ENCODE measurements around the gene PAPPA2. TPM values are rescaled to one million over a fixed set of nuclear protein-coding genes. Genes with fewer than 3 reads are reported as not detected.

The PAPPA2 gene
- total and polyA plus RNA-seq, 12 donors, result 0.03 to 0.87 (median 0.10) TPM; not detected in 1

DNA sequence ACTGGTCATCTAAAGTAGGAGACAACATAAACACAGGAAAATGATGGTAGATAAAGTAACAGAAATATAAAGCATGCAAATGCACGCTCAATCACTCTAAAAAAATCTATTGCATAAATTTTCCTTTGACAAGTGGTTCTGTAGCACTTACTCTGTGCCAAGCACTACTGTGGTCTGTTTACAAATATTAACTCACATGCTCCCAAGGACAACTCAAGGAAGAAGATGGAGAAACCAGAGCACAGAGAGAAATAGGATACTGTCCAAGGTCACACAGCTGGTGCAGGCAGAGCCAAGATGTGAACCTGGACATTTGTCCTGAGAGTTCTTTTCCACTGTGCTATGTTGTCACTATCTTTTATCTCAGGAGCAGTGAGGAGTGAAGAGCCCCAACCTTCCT lies 105.2 kb downstream of the PAPPA2 start:
- H3K4me3 ChIP-seq, result no peak overlapping the region
- no peak for DNase-seq
- no peaks in the 10 kb centered on the region for H3K27me3 ChIP-seq
- intact Hi-C loops (cut with DNase I), result no loop called here
- peaks cover 5 to 17% of the 10 kb centered on the region in 2 donors for H3K4me1 ChIP-seq (replicated peaks in 1 of 2)
- no peak for TF ChIP-seq POLR2A (IDR thresholded peaks at IDR 0.05)
- TF ChIP-seq CTCF (IDR thresholded peaks at IDR 0.05), result no peak
- no peaks in the 10 kb centered on the region for H3K9me3 ChIP-seq (replicated peaks in 1 of 3)
- no peak overlapping the region for H3K27ac ChIP-seq
- WGBS, 4 donors, result 57 to 65% (median 63%) methylated on average over 1 of the region's 1 CpG
- H3K36me3 ChIP-seq (replicated peaks in 1 of 2), result no peaks in the 10 kb centered on the region

GRCh38 chr1:176574756-176575155 lies 111.8 kb downstream of the PAPPA2 start:
- TF ChIP-seq POLR2A (IDR thresholded peaks at IDR 0.05) (no peak), CTCF (IDR thresholded peaks at IDR 0.05) (no peak)
- H3K36me3 ChIP-seq (replicated peaks in 1 of 2), result no peaks in the 10 kb centered on the region
- 78 to 94% (median 87%) methylated on average over 2 of the region's 2 CpGs for WGBS, 4 donors
- no peak overlapping the region for H3K4me3 ChIP-seq
- no peaks in the 10 kb centered on the region for H3K4me1 ChIP-seq (replicated peaks in 1 of 2)
- H3K9me3 ChIP-seq (replicated peaks in 1 of 3), result no peaks in the 10 kb centered on the region
- intact Hi-C loops (cut with DNase I), result no loop called here
- H3K27ac ChIP-seq, result no peak overlapping the region
- H3K27me3 ChIP-seq, result no peaks in the 10 kb centered on the region
- DNase-seq, result no peak

DNA sequence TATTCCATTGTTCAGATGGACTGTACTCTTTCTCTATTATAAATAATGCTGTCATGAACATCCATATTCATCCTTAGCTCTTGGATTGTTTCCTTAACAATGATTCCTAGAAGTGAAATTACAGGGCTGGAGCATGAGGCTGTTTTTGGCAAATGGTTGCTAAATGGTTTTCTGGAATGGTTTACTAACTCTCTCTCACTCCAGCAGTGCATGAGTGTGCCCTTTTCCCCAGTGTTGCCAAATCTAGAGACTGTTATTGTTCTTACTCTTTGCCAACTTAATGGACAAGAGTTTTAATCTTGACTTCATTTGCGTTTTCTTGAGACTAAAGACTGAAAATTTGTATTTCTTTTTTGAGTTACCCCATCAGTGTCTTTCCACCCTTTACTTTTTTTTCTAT lies 113.0 kb downstream of the PAPPA2 start:
- H3K4me3 ChIP-seq, result no peak overlapping the region
- no peak overlapping the region for H3K27ac ChIP-seq
- H3K9me3 ChIP-seq (replicated peaks in 1 of 3), result no peaks in the 10 kb centered on the region
- no peaks in the 10 kb centered on the region for H3K27me3 ChIP-seq
- TF ChIP-seq CTCF (IDR thresholded peaks at IDR 0.05) (no peak), POLR2A (IDR thresholded peaks at IDR 0.05) (no peak)
- no peak for DNase-seq
- H3K4me1 ChIP-seq (replicated peaks in 1 of 2), result no peaks in the 10 kb centered on the region
- no peaks in the 10 kb centered on the region for H3K36me3 ChIP-seq (replicated peaks in 1 of 2)
- intact Hi-C loops (cut with DNase I), result no loop called here
- WGBS, 4 donors, result 50 to 73% (median 59%) methylated on average over 1 of the region's 1 CpG

DNA sequence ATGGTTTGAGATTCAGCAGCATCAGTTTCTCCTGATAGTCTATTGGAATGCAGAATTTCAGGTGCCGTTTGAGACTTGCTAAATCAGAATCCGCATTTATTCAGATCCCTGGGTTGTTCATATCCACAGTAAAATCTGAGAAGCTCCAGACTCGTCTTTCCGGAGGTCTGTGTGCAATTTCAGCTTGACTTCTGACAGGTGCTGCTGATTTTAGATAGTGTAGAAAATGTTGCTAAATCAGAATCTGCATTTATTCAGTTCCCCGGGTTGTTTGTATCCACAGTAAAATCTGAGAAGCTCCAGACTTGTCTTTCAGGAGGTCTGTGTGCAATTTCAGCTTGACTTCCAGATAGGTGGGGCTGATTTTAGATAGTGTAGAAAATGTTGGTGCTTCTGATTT lies 113.7 kb downstream of the PAPPA2 start:
- no peak overlapping the region for H3K4me3 ChIP-seq
- H3K36me3 ChIP-seq (replicated peaks in 1 of 2), result no peaks in the 10 kb centered on the region
- intact Hi-C loops (cut with DNase I), result no loop called here
- no peaks in the 10 kb centered on the region for H3K4me1 ChIP-seq (replicated peaks in 1 of 2)
- no peak overlapping the region for H3K27ac ChIP-seq
- no peaks in the 10 kb centered on the region for H3K27me3 ChIP-seq
- 72 to 90% (median 75%) methylated on average over 5 of the region's 5 CpGs for WGBS, 4 donors
- DNase-seq, result no peak
- no peaks in the 10 kb centered on the region for H3K9me3 ChIP-seq (replicated peaks in 1 of 3)
- TF ChIP-seq CTCF (IDR thresholded peaks at IDR 0.05) (no peak), POLR2A (IDR thresholded peaks at IDR 0.05) (no peak)
